ENCODE measurements around the gene DEFB132. TPM values are rescaled to one million over a fixed set of nuclear protein-coding genes. Genes with fewer than 3 reads are reported as not detected.

DEFB132 gene
- total and polyA plus RNA-seq, 2 of the 13 experiments (the other 11 are each of a cell fraction or from before 2014, with no cell fraction given) = not detected

DNA sequence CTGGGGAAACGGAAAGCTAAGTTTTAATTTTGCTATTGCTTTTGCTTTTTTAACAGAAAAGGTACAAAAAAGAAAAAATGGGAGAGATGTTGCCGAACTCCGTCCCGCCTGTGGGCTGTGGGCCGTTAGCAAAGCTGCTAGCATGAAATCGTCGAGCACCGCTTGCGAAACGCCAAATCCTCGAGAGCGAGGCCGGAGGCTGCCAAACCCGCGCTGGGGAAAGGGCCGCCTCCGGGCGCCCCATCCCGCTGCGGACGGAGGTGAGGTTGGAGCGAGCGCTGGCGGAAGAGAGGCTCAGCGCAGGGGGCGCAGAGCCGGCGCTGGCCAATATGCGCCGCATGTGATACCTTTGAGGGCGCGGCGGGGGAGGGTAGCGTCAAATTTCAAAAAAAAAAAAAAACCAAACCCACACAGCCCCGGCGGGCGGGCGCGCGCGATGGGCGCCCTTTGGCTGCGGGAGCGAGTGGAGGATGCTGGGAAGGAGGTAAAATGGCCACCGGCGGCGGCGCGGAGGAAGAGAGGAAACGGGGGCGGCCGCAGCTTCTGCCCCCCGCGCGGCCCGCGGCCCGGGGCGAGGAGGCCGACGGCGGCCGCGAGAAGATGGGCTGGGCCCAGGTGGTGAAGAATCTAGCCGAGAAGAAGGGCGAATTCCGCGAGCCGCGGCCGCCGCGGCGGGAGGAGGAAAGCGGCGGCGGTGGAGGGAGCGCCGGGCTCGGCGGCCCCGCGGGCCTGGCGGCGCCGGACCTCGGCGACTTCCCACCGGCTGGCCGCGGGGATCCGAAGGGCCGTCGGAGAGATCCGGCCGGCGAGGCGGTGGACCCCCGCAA is 39.8 kb downstream of the DEFB132 start, which contains the start of gene ZCCHC3 (continued):
- TF ChIP-seq, protein P1, sequence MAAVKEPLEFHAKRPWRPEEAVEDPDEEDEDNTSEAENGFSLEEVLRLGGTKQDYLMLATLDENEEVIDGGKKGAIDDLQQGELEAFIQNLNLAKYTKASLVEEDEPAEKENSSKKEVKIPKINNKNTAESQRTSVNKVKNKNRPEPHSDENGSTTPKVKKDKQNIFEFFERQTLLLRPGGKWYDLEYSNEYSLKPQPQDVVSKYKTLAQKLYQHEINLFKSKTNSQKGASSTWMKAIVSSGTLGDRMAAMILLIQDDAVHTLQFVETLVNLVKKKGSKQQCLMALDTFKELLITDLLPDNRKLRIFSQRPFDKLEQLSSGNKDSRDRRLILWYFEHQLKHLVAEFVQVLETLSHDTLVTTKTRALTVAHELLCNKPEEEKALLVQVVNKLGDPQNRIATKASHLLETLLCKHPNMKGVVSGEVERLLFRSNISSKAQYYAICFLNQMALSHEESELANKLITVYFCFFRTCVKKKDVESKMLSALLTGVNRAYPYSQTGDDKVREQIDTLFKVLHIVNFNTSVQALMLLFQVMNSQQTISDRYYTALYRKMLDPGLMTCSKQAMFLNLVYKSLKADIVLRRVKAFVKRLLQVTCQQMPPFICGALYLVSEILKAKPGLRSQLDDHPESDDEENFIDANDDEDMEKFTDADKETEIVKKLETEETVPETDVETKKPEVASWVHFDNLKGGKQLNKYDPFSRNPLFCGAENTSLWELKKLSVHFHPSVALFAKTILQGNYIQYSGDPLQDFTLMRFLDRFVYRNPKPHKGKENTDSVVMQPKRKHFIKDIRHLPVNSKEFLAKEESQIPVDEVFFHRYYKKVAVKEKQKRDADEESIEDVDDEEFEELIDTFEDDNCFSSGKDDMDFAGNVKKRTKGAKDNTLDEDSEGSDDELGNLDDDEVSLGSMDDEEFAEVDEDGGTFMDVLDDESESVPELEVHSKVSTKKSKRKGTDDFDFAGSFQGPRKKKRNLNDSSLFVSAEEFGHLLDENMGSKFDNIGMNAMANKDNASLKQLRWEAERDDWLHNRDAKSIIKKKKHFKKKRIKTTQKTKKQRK (IDR thresholded peaks at IDR 0.05; ENCODE audit: low read length) = no peak
- TF ChIP-seq, protein P2, sequence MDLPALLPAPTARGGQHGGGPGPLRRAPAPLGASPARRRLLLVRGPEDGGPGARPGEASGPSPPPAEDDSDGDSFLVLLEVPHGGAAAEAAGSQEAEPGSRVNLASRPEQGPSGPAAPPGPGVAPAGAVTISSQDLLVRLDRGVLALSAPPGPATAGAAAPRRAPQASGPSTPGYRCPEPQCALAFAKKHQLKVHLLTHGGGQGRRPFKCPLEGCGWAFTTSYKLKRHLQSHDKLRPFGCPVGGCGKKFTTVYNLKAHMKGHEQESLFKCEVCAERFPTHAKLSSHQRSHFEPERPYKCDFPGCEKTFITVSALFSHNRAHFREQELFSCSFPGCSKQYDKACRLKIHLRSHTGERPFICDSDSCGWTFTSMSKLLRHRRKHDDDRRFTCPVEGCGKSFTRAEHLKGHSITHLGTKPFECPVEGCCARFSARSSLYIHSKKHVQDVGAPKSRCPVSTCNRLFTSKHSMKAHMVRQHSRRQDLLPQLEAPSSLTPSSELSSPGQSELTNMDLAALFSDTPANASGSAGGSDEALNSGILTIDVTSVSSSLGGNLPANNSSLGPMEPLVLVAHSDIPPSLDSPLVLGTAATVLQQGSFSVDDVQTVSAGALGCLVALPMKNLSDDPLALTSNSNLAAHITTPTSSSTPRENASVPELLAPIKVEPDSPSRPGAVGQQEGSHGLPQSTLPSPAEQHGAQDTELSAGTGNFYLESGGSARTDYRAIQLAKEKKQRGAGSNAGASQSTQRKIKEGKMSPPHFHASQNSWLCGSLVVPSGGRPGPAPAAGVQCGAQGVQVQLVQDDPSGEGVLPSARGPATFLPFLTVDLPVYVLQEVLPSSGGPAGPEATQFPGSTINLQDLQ (CRISPR knock-in tag; IDR thresholded peaks at IDR 0.05) = peak; percentile 92
- TF ChIP-seq MTF1 (CRISPR knock-in tag; IDR thresholded peaks at IDR 0.05) (peak; percentile 92), ZNF557 (CRISPR knock-in tag; IDR thresholded peaks at IDR 0.05) (peak; percentile 85), HNRNPK (IDR thresholded peaks at IDR 0.05; ENCODE audit: low read depth, low read length, poor library complexity, severe bottlenecking) (peak; percentile 84), TBP (CRISPR knock-in tag; IDR thresholded peaks at IDR 0.05) (no peak), ZNF124 (CRISPR knock-in tag; IDR thresholded peaks at IDR 0.05) (peak; percentile 95), RFX3 (CRISPR knock-in tag; IDR thresholded peaks at IDR 0.05) (peak; percentile 56; the same call in 1 of the 2 replicates), ZNF256 (CRISPR knock-in tag; conservative IDR thresholded peaks at IDR 0.05) (peak; percentile 55), MBD4 (IDR thresholded peaks at IDR 0.05; ENCODE audit: borderline replicate concordance, low read length) (no peak)
- TF ChIP-seq, protein P3, sequence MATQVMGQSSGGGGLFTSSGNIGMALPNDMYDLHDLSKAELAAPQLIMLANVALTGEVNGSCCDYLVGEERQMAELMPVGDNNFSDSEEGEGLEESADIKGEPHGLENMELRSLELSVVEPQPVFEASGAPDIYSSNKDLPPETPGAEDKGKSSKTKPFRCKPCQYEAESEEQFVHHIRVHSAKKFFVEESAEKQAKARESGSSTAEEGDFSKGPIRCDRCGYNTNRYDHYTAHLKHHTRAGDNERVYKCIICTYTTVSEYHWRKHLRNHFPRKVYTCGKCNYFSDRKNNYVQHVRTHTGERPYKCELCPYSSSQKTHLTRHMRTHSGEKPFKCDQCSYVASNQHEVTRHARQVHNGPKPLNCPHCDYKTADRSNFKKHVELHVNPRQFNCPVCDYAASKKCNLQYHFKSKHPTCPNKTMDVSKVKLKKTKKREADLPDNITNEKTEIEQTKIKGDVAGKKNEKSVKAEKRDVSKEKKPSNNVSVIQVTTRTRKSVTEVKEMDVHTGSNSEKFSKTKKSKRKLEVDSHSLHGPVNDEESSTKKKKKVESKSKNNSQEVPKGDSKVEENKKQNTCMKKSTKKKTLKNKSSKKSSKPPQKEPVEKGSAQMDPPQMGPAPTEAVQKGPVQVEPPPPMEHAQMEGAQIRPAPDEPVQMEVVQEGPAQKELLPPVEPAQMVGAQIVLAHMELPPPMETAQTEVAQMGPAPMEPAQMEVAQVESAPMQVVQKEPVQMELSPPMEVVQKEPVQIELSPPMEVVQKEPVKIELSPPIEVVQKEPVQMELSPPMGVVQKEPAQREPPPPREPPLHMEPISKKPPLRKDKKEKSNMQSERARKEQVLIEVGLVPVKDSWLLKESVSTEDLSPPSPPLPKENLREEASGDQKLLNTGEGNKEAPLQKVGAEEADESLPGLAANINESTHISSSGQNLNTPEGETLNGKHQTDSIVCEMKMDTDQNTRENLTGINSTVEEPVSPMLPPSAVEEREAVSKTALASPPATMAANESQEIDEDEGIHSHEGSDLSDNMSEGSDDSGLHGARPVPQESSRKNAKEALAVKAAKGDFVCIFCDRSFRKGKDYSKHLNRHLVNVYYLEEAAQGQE (IDR thresholded peaks at IDR 0.05; ENCODE audit: borderline replicate concordance in 1 of 2, low read depth in 1 of 2, low read length in 2 of 2) = peak in 1 of 2 experiments; percentile 83; a peak in 1 of 4 replicates
- TF ChIP-seq, protein P4, sequence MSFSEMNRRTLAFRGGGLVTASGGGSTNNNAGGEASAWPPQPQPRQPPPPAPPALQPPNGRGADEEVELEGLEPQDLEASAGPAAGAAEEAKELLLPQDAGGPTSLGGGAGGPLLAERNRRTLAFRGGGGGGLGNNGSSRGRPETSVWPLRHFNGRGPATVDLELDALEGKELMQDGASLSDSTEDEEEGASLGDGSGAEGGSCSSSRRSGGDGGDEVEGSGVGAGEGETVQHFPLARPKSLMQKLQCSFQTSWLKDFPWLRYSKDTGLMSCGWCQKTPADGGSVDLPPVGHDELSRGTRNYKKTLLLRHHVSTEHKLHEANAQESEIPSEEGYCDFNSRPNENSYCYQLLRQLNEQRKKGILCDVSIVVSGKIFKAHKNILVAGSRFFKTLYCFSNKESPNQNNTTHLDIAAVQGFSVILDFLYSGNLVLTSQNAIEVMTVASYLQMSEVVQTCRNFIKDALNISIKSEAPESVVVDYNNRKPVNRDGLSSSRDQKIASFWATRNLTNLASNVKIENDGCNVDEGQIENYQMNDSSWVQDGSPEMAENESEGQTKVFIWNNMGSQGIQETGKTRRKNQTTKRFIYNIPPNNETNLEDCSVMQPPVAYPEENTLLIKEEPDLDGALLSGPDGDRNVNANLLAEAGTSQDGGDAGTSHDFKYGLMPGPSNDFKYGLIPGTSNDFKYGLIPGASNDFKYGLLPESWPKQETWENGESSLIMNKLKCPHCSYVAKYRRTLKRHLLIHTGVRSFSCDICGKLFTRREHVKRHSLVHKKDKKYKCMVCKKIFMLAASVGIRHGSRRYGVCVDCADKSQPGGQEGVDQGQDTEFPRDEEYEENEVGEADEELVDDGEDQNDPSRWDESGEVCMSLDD (CRISPR knock-in tag; IDR thresholded peaks at IDR 0.05; ENCODE audit: borderline replicate concordance) = peak; percentile 96
- TF ChIP-seq, protein P5, sequence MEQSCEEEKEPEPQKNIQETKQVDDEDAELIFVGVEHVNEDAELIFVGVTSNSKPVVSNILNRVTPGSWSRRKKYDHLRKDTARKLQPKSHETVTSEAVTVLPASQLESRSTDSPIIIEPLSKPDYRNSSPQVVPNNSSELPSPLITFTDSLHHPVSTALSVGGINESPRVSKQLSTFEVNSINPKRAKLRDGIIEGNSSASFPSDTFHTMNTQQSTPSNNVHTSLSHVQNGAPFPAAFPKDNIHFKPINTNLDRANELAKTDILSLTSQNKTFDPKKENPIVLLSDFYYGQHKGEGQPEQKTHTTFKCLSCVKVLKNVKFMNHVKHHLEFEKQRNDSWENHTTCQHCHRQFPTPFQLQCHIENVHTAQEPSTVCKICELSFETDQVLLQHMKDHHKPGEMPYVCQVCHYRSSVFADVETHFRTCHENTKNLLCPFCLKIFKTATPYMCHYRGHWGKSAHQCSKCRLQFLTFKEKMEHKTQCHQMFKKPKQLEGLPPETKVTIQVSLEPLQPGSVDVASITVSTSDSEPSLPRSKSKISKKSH (CRISPR knock-in tag; IDR thresholded peaks at IDR 0.05; ENCODE audit: borderline replicate concordance) = peak; percentile 99

Data from HepG2 (cell line).